HT1080 (cell line): ENCODE results near the gene DBNL. TPM values are rescaled to one million over a fixed set of nuclear protein-coding genes. Genes with fewer than 3 reads are reported as not detected.
"Not testable (repeated sequence)": the region's sequence is repeated elsewhere in the genome, so short reads cannot be mapped to it uniquely, and the experiment has no call there.

ENCODE experiments used
- DNase-seq: peaks from one replicate; pipeline ENCODE4 v3.0.0-alpha.2; 2015; ENCODE audit warnings: low read depth
- polyA plus RNA-seq, 2 experiments: library from polyadenylated mRNA; depleted of rRNA; stranded (reverse); fragments of >200 nt; gene quantifications; 2 replicates each; pipeline ENCODE4 v1.2.3, GENCODE V29; 2015
- total RNA-seq: library from RNA; depleted of rRNA; stranded (reverse); fragments of >200 nt; shearing (Covaris generic); gene quantifications from 2 replicates; pipeline ENCODE4 v1.2.3, GENCODE V29; 2014; rRNA removed

DBNL gene
- total RNA-seq = 154 and 156 TPM in 2 replicates
- 98.9 and 121 TPM in 2 replicates for polyA plus RNA-seq (2015; cell fraction: cytosol; rRNA removed)
- polyA plus RNA-seq (2015; cell fraction: nucleus; rRNA removed) = 139 and 147 TPM in 2 replicates

GRCh38 chr7:44044315-44045225 lies at the start of gene DBNL:
Gene DBNL, plus strand, starts transcription at chr7:44044702. Its CDS starts 36 bp downstream, at chr7:44044738.
- DNase-seq = peak; percentile 90

GRCh38 chr7:43997532-43997931 lies 47.0 kb upstream of the DBNL start, which contains the start of gene SPDYE1:
Gene SPDYE1, plus strand, starts transcription at chr7:43997897. Its CDS starts 2,053 bp downstream, at chr7:43999950.
- DNase-seq = not testable (repeated sequence)

- not testable (repeated sequence) for DNase-seq
Measured at GRCh38 chr7:44012081-44012480, 32.4 kb upstream of the DBNL start.

GRCh38 chr7:44015090-44015489 lies 29.4 kb upstream of the DBNL start:
- DNase-seq = not testable (repeated sequence)

GRCh38 chr7:44018857-44019807 lies 25.4 kb upstream of the DBNL start:
- DNase-seq = peak; percentile 95

- not testable (repeated sequence) for DNase-seq
Measured at GRCh38 chr7:44019825-44020224, 24.7 kb upstream of the DBNL start.

- not testable (repeated sequence) for DNase-seq
Measured at GRCh38 chr7:44022069-44022468, 22.4 kb upstream of the DBNL start.

GRCh38 chr7:44022796-44023467 lies 21.6 kb upstream of the DBNL start:
- DNase-seq = not testable (repeated sequence)

- DNase-seq = not testable (repeated sequence)
Measured at GRCh38 chr7:44029433-44029832, 15.1 kb upstream of the DBNL start.

GRCh38 chr7:44030029-44030428 lies 14.5 kb upstream of the DBNL start:
- not testable (repeated sequence) for DNase-seq

GRCh38 chr7:44031319-44031718 lies 13.2 kb upstream of the DBNL start:
- DNase-seq = not testable (repeated sequence)

- not testable (repeated sequence) for DNase-seq
Measured at GRCh38 chr7:44032031-44032430, 12.5 kb upstream of the DBNL start.

GRCh38 chr7:44033971-44034844 lies 10.3 kb upstream of the DBNL start:
- DNase-seq = not testable (repeated sequence)

GRCh38 chr7:44036364-44036763 lies 8.1 kb upstream of the DBNL start:
- not testable (repeated sequence) for DNase-seq

- not testable (repeated sequence) for DNase-seq
Measured at GRCh38 chr7:44037951-44038350, 6.6 kb upstream of the DBNL start.

- not testable (repeated sequence) for DNase-seq
Measured at GRCh38 chr7:44038553-44038952, 5.9 kb upstream of the DBNL start.

GRCh38 chr7:44038961-44039558 lies 5.4 kb upstream of the DBNL start:
- not testable (repeated sequence) for DNase-seq

- DNase-seq = not testable (repeated sequence)
Measured at GRCh38 chr7:44039800-44040492, 4.6 kb upstream of the DBNL start.

GRCh38 chr7:44040493-44040891 lies 4.0 kb upstream of the DBNL start:
- not testable (repeated sequence) for DNase-seq
